DMS153 (cell line): ENCODE measurements around the gene CETN3.
A peak's percentile ranks its signal among the peaks of the same experiment; 100 is the strongest.

Source experiments
- DNase-seq: peaks from one replicate; lab custom pipeline; 2025; lab: John Stamatoyannopoulos, UW

Gene CETN3

DNA sequence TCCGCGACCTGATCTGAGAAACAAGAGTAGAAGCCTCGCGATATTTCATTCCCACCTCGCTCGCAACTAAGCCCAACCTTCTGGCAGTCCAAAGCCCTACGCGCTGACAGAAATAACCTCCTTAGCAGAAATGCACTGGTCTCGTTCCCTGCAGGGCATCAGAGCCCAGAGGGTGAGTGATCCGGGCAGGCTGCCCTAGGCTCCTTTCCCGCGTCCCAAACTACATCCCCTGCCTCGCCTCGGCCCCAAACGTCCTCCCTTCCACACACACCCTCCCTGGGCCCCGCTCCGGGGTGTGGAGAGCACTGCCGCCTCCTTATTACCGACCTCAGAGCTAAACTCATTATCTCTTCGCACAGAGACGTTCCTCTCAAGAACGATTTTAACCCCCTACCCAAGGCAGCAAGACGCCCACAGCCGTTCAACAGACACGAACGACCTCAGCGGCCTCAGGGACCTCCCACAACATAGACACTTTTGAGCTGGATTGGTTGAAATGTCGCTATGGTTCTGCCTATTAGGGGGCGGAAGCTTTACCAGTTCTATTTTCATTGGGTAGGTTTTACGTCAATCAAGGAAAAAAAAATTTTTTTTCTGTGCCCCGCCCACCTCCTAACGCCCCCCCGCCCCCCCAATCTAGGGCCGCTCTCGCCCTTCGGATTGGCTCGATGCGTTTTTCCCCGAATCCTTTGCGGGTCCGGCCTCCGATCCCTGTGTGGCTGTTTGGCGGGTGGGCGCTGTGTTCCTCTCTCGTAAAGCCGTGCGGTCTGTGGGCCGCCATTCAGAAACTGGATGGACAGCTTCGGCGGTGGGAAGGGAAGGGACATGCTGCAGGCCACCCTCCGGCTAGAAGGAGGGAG, at the start of gene CETN3:
TSS of gene CETN3 (minus strand) at position 439 of the 860 bp plus-strand sequence. CDS start at position 344, 95 bp downstream.
- DNase-seq, result peak; percentile 69

DNA sequence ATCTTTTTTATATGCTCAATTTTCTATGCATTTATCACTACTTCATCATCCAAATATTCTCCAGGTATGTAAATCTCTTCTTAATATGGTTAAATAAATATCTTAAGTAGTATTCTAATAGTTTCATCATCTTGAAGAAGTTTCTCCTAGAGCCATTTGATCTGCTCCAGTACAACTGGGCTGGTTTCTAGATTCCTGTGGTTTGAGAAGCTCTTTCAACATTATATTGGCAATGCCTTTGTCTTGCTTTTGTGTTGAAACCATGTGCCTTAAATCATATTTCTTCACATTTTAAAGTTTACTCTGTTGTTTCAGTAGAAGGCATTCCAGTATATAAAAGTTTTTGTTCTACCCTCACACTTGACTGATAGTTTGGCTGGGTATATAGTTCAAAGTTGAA, 37.4 kb upstream of the CETN3 start:
- DNase-seq, result no peak

DNA sequence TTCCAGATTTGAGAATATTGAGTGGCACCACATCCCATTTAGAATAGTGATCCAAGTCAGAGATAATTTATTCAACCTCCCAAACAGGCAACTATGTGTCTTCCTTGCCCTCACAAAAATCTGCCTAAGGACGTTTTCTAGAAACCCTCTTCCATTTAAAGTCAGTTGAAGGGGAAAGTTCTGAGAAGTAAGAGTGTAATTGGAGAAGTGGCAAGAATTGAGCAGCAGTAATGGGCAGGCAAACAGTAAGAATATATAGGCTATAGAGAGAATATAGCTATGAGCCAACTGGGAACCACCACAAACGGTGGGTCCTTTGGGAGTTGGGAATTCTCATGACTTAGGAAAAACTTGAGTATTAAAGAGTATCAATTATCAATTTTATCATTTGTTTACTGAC, 31.1 kb upstream of the CETN3 start:
- no peak for DNase-seq

- no peak for DNase-seq
Measured at GRCh38 chr5:90438100-90438499, 28.5 kb upstream of the CETN3 start.

DNA sequence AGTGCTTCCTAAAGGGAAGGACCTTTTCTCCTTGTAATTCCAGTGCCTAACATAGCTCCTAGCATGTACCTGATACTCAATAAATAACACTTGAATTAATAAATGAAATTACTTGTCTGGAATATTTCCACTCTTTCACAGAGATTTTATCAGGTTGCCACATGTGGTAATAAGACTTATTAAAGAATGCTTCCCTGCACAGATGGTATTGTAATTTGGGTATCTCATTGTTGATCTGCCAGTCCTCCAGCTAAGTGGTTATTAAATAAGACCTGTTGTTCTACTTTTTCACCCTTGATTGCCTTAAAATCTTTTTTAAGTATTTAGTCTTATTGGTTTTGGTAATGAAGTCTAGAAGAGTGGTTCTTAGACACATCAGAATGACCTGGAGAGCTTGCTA, 28.1 kb upstream of the CETN3 start:
- no peak for DNase-seq

- DNase-seq, result no peak
Measured at GRCh38 chr5:90434116-90434714, 24.7 kb upstream of the CETN3 start.

DNA sequence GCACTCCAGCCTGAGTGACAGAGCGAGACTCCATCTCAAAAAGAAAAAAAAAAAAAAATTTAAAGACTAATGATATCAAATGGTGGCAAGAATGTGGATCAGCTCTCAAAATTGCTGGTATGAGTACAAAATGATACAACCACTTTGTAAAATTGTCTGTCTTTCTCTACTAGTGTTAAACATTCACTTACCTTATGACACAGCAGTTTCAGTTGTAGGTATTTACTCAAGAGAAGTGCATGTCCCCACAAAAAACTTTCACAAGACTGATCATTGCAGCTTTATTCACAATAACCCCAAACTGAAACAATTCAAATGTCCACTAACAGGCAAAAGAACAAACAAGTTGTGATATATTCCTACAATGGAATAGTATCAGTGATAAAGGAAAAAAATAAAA, 14.7 kb upstream of the CETN3 start:
- no peak for DNase-seq

DNA sequence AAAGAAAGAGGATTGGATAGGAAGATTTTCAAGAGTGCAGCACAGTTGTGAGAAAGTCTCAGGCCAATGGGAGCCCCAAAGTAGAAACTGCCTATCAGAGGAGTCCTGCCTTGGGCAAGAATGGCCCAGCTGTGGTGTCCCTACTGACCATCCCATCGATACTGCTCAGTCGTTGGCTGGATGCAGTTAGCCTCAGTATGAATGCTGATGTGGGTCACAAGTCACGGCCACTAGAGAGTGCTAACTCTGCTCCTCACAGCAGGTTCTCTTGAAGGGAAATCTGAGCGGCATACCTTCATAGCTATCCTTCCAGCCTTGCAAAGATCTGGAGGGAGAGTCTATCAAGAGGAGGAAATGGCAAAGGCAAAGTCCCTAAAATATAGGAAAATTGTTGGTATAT, 11.6 kb upstream of the CETN3 start:
- no peak for DNase-seq

DNA sequence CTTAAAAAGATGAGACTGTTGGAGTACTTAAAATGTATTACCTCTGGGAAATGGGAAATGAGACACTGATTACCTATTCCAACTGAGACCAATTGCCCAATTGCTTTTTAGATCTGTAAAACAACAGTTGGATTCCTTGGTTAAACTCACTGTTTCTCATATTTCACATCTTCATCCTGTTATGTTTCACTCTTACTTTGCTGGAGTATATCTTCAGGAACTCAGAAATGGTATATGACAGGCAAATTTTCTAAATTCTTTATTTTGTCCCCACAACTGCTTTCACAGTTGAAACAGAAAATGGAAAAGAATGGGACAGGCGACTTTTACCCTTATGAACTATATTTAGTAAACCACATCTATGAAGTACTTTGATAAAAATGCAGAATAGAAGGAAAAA, 8.7 kb upstream of the CETN3 start:
- no peak for DNase-seq

- DNase-seq, result no peak
Measured at GRCh38 chr5:90410178-90410762, 714 bp upstream of the CETN3 start.

- no peak for DNase-seq
Measured at GRCh38 chr5:90408571-90409317, 812 bp downstream of the CETN3 start.

DNA sequence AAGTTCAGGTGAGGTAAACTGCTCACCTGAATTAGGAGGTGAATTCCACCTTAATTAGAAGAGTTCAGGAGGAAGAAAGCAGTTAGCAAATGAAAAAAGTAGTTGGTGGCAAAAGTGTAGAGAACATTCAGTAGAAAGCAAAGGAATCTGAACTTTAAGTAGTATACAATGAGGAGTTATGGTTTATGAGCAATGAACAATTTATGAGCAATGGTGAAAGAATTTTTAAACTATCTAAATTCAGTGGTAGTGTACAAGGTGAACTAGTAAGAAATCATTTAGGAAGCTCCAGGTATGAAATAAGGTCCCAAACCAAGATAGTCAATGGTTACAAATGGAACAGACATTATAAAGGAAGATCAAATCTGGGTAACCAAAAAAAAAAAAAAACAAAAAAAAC, 3.1 kb downstream of the CETN3 start:
- DNase-seq, result no peak

DNA sequence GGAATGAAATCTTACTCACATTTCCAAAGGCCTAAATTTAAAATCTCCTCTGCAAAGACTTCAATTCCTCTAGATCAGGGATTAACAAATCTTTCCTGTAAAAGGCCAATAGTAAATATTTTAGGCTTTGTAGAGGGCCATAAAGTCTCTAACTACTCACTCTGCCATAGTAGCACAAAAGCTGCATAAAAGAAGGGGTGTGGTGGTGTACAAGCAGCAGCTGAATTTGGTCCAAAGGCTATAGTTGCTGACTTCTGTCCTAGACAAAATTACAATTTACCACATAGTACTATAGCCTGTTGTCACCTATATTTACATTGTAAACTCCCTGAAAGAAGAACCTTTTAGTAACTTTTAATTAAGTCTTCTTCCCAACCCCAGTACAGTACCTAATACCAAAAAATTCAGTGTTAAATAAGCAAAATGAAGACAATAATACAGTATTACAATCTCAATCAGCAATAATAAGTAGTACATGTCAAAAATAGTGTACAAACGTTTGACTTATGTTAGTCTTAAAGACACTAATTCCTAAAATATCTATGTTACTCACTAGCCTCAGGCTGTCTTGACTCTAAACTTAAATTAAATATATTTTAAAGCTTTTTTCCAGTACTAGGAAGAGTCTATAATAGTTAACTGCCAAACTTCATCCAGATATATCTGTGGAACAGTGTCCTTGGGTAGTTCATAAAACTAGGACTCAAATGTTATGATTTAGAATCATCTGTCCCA, 6.9 kb downstream of the CETN3 start:
- DNase-seq, result no peak

- DNase-seq, result no peak
Measured at GRCh38 chr5:90399251-90399650, 10.3 kb downstream of the CETN3 start.

DNA sequence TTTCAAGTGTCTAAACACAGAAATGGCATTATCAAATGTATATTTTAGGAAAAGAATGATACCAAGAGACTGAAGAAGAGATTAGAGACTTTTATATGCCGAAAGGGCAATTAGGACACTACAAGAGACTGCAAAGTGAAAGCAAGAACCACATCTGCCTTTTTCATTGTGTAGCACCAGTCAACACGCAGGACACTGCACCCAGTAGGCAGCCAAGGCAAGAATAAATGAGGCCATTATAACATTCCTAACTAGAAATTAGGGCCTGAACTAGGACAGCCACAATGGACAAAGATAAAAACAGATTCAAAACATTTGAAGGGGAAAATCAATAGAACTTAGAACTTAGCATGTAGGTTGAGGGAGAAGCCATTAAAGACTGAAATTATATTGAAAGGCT, 10.8 kb downstream of the CETN3 start:
- no peak for DNase-seq

GRCh38 chr5:90395005-90395404, 14.6 kb downstream of the CETN3 start:
- no peak for DNase-seq

DNA sequence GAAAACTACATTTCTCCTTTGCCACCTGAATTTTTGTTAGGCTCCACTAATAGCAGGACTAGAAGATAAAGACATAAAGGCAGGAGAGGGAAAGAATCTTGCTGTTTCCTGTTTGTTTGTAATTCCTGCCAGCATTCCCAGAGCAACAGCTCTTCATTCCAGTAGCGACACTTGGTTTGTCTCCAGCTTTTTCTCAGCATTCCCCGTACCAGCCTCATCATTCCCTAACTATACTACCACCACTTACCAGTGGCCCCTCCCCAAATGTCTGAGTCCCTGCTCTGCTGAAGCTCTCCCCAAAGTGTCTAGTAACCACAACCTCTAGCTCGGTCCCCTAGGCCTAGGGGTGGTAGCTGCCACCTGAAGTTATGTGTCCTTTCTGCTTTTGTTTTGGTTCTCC, 18.6 kb downstream of the CETN3 start:
- DNase-seq, result no peak

- DNase-seq, result no peak
Measured at GRCh38 chr5:90390326-90390725, 19.2 kb downstream of the CETN3 start.

GRCh38 chr5:90387508-90387907, 22.0 kb downstream of the CETN3 start:
- no peak for DNase-seq

DNA sequence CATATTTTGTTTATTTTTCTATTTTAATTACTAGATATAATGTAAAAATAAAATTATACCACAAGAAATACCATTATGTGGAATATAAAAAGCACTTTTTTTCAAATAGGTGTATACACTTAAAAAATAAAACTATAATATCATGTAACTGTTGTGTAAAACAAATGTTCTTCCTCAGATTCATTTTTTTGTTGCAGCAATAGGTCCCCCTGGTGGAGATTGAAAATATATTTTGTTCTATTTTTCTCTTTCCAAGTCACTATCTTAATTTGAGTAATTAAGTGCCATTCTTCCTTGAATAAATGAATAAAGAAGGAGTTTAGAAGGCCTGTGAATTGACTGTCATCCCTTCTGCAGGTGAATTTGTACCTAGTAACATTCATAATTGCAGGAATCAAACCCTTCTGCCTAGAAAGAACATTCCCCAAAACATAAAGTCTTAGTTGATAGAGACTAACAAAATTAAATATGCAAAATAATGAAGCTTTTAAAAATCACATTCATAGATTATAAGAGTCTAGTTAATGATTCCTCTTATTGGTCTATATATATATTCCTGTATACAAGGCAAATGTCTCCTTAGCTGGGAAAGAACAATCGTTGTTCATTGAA, 23.4 kb downstream of the CETN3 start:
- no peak for DNase-seq

DNA sequence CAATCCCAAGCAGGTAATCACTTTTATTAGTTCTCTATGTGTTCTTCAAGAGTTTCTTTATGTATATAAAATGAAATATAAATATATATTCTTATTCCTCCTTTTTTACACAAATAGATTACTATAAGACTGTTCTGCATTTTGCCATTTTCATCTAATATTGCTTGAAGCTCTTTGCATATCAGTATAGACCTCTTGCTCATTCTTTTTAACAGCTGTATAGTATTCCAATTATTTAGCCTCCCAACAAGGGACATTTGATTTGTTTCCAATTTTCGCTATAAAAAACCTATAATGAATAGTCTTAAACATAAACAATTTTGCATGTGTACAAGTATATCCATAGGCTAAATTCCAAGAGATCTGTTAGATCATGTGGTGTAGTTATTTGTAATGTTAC, 25.2 kb downstream of the CETN3 start:
- no peak for DNase-seq
